GM12892 (cell line): ENCODE data around the gene LIPE.
A peak's percentile ranks its signal among the peaks of the same experiment; 100 is the strongest.

ENCODE experiments used
- DNase-seq: peaks from one replicate; pipeline ENCODE4 v3.0.0; 2011; ENCODE audit not compliant: insufficient read length
- FAIRE-seq: peaks from 2 replicates; lab custom pipeline; 2011; peaks lifted over from hg19 to GRCh38; lab: Jason Lieb, UNC
- POLR2A ChIP-seq: IDR thresholded peaks from 2 replicates; pipeline ENCODE4 v1.6.1; 2011; ENCODE audit warnings: low read depth, low read length, control low read depth
- POLR2AphosphoS5 ChIP-seq: IDR thresholded peaks from 2 replicates; pipeline ENCODE4 v1.6.1; 2011; ENCODE audit warnings: low read depth, low read length, control low read depth
- TAF1 ChIP-seq: IDR thresholded peaks from 2 replicates; pipeline ENCODE4 v1.6.1; 2011; ENCODE audit warnings: low read depth, mild to moderate bottlenecking, control low read depth, low read length, borderline replicate concordance

The LIPE gene

GRCh38 chr19:42392165-42392564 lies 35.0 kb downstream of the LIPE start:
- DNase-seq: no peak
- FAIRE-seq: no peak
- TF ChIP-seq POLR2A: no peak
- TF ChIP-seq POLR2AphosphoS5: no peak
- TF ChIP-seq TAF1: no peak

GRCh38 chr19:42389899-42390298 lies 37.3 kb downstream of the LIPE start, which contains the start of gene CNFN:
Gene CNFN (minus strand): TSS chr19:42390297. CDS start chr19:42389037, 1,260 bp downstream.
- no peak for TF ChIP-seq POLR2A
- no peak for TF ChIP-seq POLR2AphosphoS5
- no peak for TF ChIP-seq TAF1
- no peak for DNase-seq
- no peak for FAIRE-seq

GRCh38 chr19:42388851-42389489 lies 38.2 kb downstream of the LIPE start:
- FAIRE-seq: no peak
- TF ChIP-seq TAF1 (no peak), POLR2AphosphoS5 (no peak)
- no peak for DNase-seq

- DNase-seq: peak; percentile 77
- FAIRE-seq: peak; percentile 17
- no peak for TF ChIP-seq TAF1
- TF ChIP-seq POLR2AphosphoS5: no peak
- no peak for TF ChIP-seq POLR2A
These were observed 40.0 kb downstream of the LIPE start for GRCh38 chr19:42386974-42387707.

GRCh38 chr19:42380155-42380554 lies 47.0 kb downstream of the LIPE start:
- TF ChIP-seq TAF1: no peak
- TF ChIP-seq POLR2A: no peak
- TF ChIP-seq POLR2AphosphoS5: no peak
- FAIRE-seq: no peak
- no peak for DNase-seq

GRCh38 chr19:42378225-42379215 lies 48.7 kb downstream of the LIPE start:
- FAIRE-seq (no peak), DNase-seq (no peak)
- TF ChIP-seq POLR2AphosphoS5 (no peak), TAF1 (no peak), POLR2A (no peak)

GRCh38 chr19:42376177-42376555 lies 51.0 kb downstream of the LIPE start:
- no peak for DNase-seq
- no peak for FAIRE-seq
- TF ChIP-seq POLR2A (no peak), POLR2AphosphoS5 (no peak), TAF1 (no peak)

- no peak for DNase-seq
- no peak for FAIRE-seq
- TF ChIP-seq TAF1 (no peak), POLR2AphosphoS5 (no peak), POLR2A (no peak)
These were observed 51.6 kb downstream of the LIPE start for GRCh38 chr19:42375415-42376176.

GRCh38 chr19:42374826-42375376 lies 52.3 kb downstream of the LIPE start:
- DNase-seq (no peak), FAIRE-seq (no peak)
- TF ChIP-seq POLR2AphosphoS5 (no peak), POLR2A (no peak), TAF1 (no peak)

GRCh38 chr19:42370626-42371175 lies 56.5 kb downstream of the LIPE start:
- no peak for FAIRE-seq
- TF ChIP-seq TAF1: no peak
- TF ChIP-seq POLR2AphosphoS5: no peak
- no peak for TF ChIP-seq POLR2A
- no peak for DNase-seq
